Nephron (organoid): ENCODE measurements around the gene BRCA1.

ENCODE experiments used
- H3K27ac Mint-ChIP-seq, 3 experiments: 2 replicates each; pipeline ENCODE4 v1.8.0; 2020; ENCODE audit warnings: mixed read lengths in 3 of 3, mild to moderate bottlenecking in 2 of 3, moderate library complexity in 1 of 3
- H3K27me3 Mint-ChIP-seq: 2 replicates; pipeline ENCODE4 v1.8.0; 2021; ENCODE audit warnings: low read depth, mild to moderate bottlenecking, moderate library complexity, mixed read lengths
- H3K36me3 Mint-ChIP-seq: 2 replicates; pipeline ENCODE4 v1.8.0; 2020; ENCODE audit warnings: low read depth, mixed read lengths
- H3K4me1 Mint-ChIP-seq: 2 replicates; pipeline ENCODE4 v1.8.0; 2020; ENCODE audit warnings: mixed read lengths
- H3K4me3 Mint-ChIP-seq, 3 experiments: 2 replicates each; pipeline ENCODE4 v1.8.0; 2020; ENCODE audit warnings: mild to moderate bottlenecking in 3 of 3, mixed read lengths in 3 of 3, moderate library complexity in 2 of 3
- H3K9me3 Mint-ChIP-seq: 2 replicates; pipeline ENCODE4 v1.8.0; 2020; ENCODE audit warnings: mixed read lengths
- TF ChIP-seq, protein P1 (sequence below), 3 experiments: fragments of 200-600 bp; sonication (generic); IDR thresholded peaks; one replicate each; pipeline ENCODE4 v1.5.0; 2021; ENCODE audit warnings: antibody characterized with exemption in 3 of 3; ENCODE audit not compliant: unreplicated experiment in 3 of 3

BRCA1 gene

DNA sequence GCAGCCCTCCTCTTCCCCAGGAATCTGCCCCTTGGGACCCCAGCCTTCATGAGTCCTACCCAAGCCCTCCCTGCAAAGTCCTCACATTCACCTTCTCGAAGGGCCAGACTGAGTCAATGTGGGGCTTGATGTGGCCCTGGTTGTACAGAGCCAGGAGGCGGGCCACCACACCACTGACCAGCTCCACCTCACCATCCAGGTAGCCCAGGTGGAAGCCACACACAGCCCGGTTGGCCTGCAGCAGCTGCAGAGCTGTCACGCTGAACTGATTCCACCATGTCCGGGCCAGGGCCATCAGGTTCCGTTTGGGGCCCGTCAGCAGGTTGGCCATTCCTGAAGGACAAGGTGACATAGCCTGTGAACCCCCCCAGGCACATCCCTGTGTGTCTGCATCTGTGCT, 108.9 kb downstream of the BRCA1 start:
- peaks cover 28% of the 10 kb centered on the region for H3K4me1 Mint-ChIP-seq
- peaks cover 24% of the 10 kb centered on the region for H3K36me3 Mint-ChIP-seq
- no peaks in the 10 kb centered on the region for H3K27me3 Mint-ChIP-seq
- H3K9me3 Mint-ChIP-seq = no peaks in the 10 kb centered on the region
- TF ChIP-seq, protein P1, sequence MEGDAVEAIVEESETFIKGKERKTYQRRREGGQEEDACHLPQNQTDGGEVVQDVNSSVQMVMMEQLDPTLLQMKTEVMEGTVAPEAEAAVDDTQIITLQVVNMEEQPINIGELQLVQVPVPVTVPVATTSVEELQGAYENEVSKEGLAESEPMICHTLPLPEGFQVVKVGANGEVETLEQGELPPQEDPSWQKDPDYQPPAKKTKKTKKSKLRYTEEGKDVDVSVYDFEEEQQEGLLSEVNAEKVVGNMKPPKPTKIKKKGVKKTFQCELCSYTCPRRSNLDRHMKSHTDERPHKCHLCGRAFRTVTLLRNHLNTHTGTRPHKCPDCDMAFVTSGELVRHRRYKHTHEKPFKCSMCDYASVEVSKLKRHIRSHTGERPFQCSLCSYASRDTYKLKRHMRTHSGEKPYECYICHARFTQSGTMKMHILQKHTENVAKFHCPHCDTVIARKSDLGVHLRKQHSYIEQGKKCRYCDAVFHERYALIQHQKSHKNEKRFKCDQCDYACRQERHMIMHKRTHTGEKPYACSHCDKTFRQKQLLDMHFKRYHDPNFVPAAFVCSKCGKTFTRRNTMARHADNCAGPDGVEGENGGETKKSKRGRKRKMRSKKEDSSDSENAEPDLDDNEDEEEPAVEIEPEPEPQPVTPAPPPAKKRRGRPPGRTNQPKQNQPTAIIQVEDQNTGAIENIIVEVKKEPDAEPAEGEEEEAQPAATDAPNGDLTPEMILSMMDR (IDR thresholded peaks at IDR 0.05; ENCODE audit: unreplicated experiment in 3 of 3) = no peak
- no peak overlapping the region for H3K27ac Mint-ChIP-seq
- H3K4me3 Mint-ChIP-seq = no peak overlapping the region

DNA sequence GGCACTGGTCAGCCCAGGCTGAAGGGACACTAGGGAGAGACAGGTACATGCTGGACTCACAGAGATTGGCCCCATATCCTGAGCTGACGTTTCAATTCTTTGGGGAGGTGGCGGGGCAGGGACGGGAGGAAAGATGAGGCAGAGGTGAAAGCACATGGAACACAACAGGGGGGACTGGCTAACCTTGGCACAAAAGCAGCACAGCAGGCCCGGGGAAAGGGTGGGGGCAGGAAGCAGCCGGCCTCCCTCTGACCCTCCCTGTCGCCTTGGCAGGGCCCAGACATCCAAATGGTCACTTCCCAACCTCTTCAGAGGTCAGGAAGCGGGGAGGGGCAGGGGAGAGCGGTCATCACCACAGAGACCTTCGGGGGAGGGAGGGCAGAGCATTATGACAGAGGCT, 109.6 kb downstream of the BRCA1 start:
- Mint-ChIP-seq H3K4me3 (no peak overlapping the region), H3K9me3 (no peaks in the 10 kb centered on the region), H3K4me1 (peaks cover 28% of the 10 kb centered on the region), H3K27ac (no peak overlapping the region), H3K27me3 (no peaks in the 10 kb centered on the region), H3K36me3 (peaks cover 24% of the 10 kb centered on the region)
- TF ChIP-seq, protein P1 (IDR thresholded peaks at IDR 0.05; ENCODE audit: unreplicated experiment in 3 of 3) = no peak

DNA sequence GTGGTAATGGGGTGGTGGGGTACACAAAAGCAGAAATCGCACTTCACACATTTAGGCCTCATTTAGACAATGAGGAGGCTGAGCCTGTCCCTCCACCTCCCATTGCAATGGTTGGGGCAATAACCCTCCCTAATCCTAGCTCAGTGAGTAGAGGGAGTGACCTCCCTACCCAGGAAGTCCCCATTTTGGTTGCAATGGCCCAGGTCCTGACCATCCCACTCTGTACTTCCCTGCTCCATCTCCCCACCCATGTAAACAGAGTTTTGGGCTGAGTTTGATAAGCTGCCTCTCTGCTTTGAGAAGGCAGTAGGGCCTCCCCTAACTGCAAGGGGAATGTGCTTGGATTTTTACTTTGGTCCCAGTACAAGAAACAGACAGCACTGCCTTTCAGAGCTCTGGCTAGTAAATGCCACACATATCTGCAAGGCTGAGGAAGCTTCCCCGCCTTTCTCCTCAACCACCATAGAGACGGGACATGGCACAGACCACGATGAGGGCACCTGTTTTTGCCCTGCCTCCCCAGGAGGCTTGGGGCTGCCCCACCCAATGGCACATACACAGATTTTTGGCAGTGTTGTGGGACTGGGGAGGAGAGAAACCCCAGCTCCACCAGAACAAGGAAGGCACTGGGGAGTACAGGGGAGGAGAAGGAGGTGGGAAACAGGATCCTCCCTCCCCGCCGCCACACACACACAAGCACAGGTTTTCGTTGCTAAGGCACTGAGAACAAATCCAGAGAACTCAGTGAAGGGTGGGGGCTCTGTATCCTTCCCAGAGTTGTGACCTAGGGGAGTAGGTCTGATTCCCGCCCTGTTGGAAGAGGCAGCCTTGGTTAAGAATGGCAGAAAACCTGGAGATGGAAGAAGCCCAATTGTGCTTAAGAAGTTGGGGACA, 110.3 kb downstream of the BRCA1 start:
- TF ChIP-seq, protein P1 (IDR thresholded peaks at IDR 0.05; ENCODE audit: unreplicated experiment in 3 of 3) = no peak
- peak overlapping the region; percentile 29 to 71 (median 45) for H3K27ac Mint-ChIP-seq
- no peak overlapping the region for H3K4me3 Mint-ChIP-seq
- no peaks in the 10 kb centered on the region for H3K27me3 Mint-ChIP-seq
- peaks cover 24% of the 10 kb centered on the region for H3K36me3 Mint-ChIP-seq
- H3K9me3 Mint-ChIP-seq = no peaks in the 10 kb centered on the region
- peaks cover 23% of the 10 kb centered on the region for H3K4me1 Mint-ChIP-seq

DNA sequence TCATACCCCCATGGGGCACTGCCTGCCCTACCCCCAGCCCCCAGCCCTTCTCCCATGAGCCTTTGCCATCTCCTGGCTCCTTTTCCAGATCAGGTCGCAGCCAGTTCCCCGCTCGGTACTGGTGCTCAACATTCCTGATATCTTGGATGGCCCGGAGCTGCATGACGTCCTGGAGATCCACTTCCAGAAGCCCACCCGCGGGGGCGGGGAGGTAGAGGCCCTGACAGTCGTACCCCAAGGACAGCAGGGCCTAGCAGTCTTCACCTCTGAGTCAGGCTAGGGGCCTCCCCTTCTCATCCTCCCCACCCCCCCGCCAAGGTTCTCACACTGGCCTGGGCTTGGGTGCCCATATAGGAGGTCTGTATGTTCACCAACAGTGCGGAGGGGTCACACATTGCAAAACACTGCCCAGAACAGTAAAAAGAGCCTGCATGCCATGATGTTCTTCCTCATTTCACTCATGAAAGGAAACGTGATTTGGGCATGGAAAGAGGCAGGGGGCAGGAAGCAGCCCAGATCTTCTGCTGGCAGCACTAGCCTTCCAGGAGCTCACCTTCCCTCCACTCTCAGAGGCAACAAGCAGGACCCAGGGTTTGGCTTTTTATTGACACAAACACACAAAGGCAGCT, 111.0 kb downstream of the BRCA1 start:
- Mint-ChIP-seq H3K4me3 (no peak overlapping the region), H3K36me3 (peaks cover 24% of the 10 kb centered on the region), H3K4me1 (peaks cover 15% of the 10 kb centered on the region), H3K27ac (no peak overlapping the region), H3K9me3 (no peaks in the 10 kb centered on the region), H3K27me3 (no peaks in the 10 kb centered on the region)
- TF ChIP-seq, protein P1 (IDR thresholded peaks at IDR 0.05; ENCODE audit: unreplicated experiment in 3 of 3) = no peak

DNA sequence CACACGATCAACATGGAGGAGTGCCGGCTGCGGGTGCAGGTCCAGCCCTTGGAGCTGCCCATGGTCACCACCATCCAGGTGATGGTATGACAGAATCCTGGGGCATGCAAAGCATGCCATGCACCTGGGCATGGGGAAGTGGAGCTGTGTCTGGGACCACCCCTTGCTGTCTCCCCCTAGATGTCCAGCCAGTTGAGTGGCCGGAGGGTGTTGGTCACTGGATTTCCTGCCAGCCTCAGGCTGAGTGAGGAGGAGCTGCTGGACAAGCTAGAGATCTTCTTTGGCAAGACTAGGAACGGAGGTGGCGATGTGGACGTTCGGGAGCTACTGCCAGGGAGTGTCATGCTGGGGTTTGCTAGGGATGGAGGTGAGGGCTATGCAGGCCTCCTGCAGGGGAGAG, 111.9 kb downstream of the BRCA1 start:
- Mint-ChIP-seq H3K4me1 (peaks cover 7% of the 10 kb centered on the region), H3K27ac (no peak overlapping the region), H3K4me3 (no peak overlapping the region), H3K36me3 (peaks cover 19% of the 10 kb centered on the region), H3K9me3 (no peaks in the 10 kb centered on the region), H3K27me3 (no peaks in the 10 kb centered on the region)
- TF ChIP-seq, protein P1 (IDR thresholded peaks at IDR 0.05; ENCODE audit: unreplicated experiment in 3 of 3) = no peak
